ENCODE data around the gene LMNB1.

Gene LMNB1

GRCh38 chr5:126753227-126753626, 23.7 kb upstream of the LMNB1 start:
- Histone ChIP-seq H3K4me3 (ENCODE audit: low read length, poor library complexity, severe bottlenecking) (no peak overlapping the region), H2AFZ (ENCODE audit: low read length) (no peak overlapping the region), H3K27me3 (ENCODE audit: insufficient read depth, low read length, poor library complexity, severe bottlenecking) (no peaks in the 10 kb centered on the region), H3K79me2 (ENCODE audit: insufficient read depth, low read length) (no peaks in the 10 kb centered on the region), H3K4me2 (ENCODE audit: low read depth, low read length, poor library complexity, severe bottlenecking) (no peak overlapping the region), H3K36me3 (ENCODE audit: insufficient read depth, low read length) (no peaks in the 10 kb centered on the region), H3K9me2 (replicated peaks; ENCODE audit: low read depth, low read length) (no peaks in the 10 kb centered on the region), H3F3A (ENCODE audit: low read depth) (peaks cover 4% of the 10 kb centered on the region; the same call in 1 of the 2 replicates), H3K4me1 (ENCODE audit: insufficient read depth, low read length, poor library complexity, severe bottlenecking) (peaks cover 28% of the 10 kb centered on the region), H3K9me3 (ENCODE audit: insufficient read depth, low read depth, low read length) (no peaks in the 10 kb centered on the region), H4K20me1 (ENCODE audit: insufficient read depth, low read length, poor library complexity, severe bottlenecking) (no peaks in the 10 kb centered on the region), H3K9ac (ENCODE audit: low read depth, low read length, poor library complexity, severe bottlenecking) (no peak overlapping the region)
- TF ChIP-seq CTCF (conservative IDR thresholded peaks at IDR 0.05; ENCODE audit: low read length) (no peak), EZH2phosphoT487 (IDR thresholded peaks at IDR 0.05; ENCODE audit: borderline replicate concordance) (no peak)

DNA sequence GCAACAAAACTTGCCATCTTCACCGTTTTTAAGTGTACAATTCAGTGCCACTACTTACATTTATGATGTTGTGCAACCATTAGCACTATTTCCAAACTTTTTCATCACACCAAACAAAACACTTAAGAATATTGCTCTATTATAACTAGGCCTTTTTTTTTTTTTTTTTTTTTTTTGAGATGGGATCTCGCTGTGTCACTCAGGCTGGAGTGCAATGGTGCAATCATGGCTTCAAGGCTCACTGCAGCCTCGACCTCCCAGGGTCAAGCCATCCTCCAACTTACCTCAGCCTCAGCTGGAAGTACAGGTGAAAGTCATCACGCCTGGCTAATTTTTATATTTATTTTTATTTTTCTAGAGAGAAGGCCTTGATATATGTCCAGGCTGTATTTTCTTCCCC, 22.3 kb upstream of the LMNB1 start:
- H3K27me3 ChIP-seq (ENCODE audit: insufficient read depth, low read length, poor library complexity, severe bottlenecking): no peaks in the 10 kb centered on the region
- no peaks in the 10 kb centered on the region for H3K36me3 ChIP-seq (ENCODE audit: insufficient read depth, low read length)
- no peaks in the 10 kb centered on the region for H3K9me3 ChIP-seq (ENCODE audit: insufficient read depth, low read depth, low read length)
- no peak overlapping the region for H3K9ac ChIP-seq (ENCODE audit: low read depth, low read length, poor library complexity, severe bottlenecking)
- H3K4me1 ChIP-seq (ENCODE audit: insufficient read depth, low read length, poor library complexity, severe bottlenecking): peaks cover 28% of the 10 kb centered on the region
- no peak overlapping the region for H3K4me2 ChIP-seq (ENCODE audit: low read depth, low read length, poor library complexity, severe bottlenecking)
- H3F3A ChIP-seq (ENCODE audit: low read depth): peaks cover 5% of the 10 kb centered on the region; the same call in 1 of the 2 replicates
- no peaks in the 10 kb centered on the region for H3K79me2 ChIP-seq (ENCODE audit: insufficient read depth, low read length)
- no peaks in the 10 kb centered on the region for H4K20me1 ChIP-seq (ENCODE audit: insufficient read depth, low read length, poor library complexity, severe bottlenecking)
- no peaks in the 10 kb centered on the region for H3K9me2 ChIP-seq (replicated peaks; ENCODE audit: low read depth, low read length)
- no peak overlapping the region for H2AFZ ChIP-seq (ENCODE audit: low read length)
- no peak overlapping the region for H3K4me3 ChIP-seq (ENCODE audit: low read length, poor library complexity, severe bottlenecking)
- no peak for TF ChIP-seq EZH2phosphoT487 (IDR thresholded peaks at IDR 0.05; ENCODE audit: borderline replicate concordance)
- TF ChIP-seq CTCF (conservative IDR thresholded peaks at IDR 0.05; ENCODE audit: low read length): no peak

- Histone ChIP-seq H3K9me2 (replicated peaks; ENCODE audit: low read depth, low read length) (no peaks in the 10 kb centered on the region), H3K4me2 (ENCODE audit: low read depth, low read length, poor library complexity, severe bottlenecking) (no peak overlapping the region), H3K9ac (ENCODE audit: low read depth, low read length, poor library complexity, severe bottlenecking) (no peak overlapping the region), H3K4me1 (ENCODE audit: insufficient read depth, low read length, poor library complexity, severe bottlenecking) (peaks cover 31% of the 10 kb centered on the region), H3K79me2 (ENCODE audit: insufficient read depth, low read length) (no peaks in the 10 kb centered on the region), H3K4me3 (ENCODE audit: low read length, poor library complexity, severe bottlenecking) (no peak overlapping the region), H3F3A (ENCODE audit: low read depth) (peaks cover 5% of the 10 kb centered on the region; the same call in 1 of the 2 replicates), H3K9me3 (ENCODE audit: insufficient read depth, low read depth, low read length) (no peaks in the 10 kb centered on the region), H3K36me3 (ENCODE audit: insufficient read depth, low read length) (no peaks in the 10 kb centered on the region), H2AFZ (ENCODE audit: low read length) (peak overlapping the region; percentile 83; the same call in 1 of the 2 replicates), H4K20me1 (ENCODE audit: insufficient read depth, low read length, poor library complexity, severe bottlenecking) (no peaks in the 10 kb centered on the region), H3K27me3 (ENCODE audit: insufficient read depth, low read length, poor library complexity, severe bottlenecking) (no peaks in the 10 kb centered on the region)
- TF ChIP-seq EZH2phosphoT487 (IDR thresholded peaks at IDR 0.05; ENCODE audit: borderline replicate concordance) (no peak), CTCF (conservative IDR thresholded peaks at IDR 0.05; ENCODE audit: low read length) (no peak)
Observed at GRCh38 chr5:126755593-126755992, 21.3 kb upstream of the LMNB1 start.

Measured in Loucy (cell line).